Gastrocnemius medialis (tissue), 4 donors: ENCODE measurements around the gene HBEGF. TPM values are rescaled to one million over a fixed set of nuclear protein-coding genes. Genes with fewer than 3 reads are reported as not detected.
"Not testable (repeated sequence)": the region's sequence is repeated elsewhere in the genome, so short reads cannot be mapped to it uniquely, and the experiment has no call there.

Experiments used
- ATAC-seq, 2 donors: fragments of 150-250 bp; one replicate each; pipeline ENCODE4 v1.9.1; 2016
- DNase-seq, 2 donors: peaks; one replicate each; pipeline ENCODE4 v3.0.0-alpha.2; 2019
- H3K27ac ChIP-seq, 4 donors: fragments of 200-600 bp; sonication (generic); 1 replicate in 1 of 4; 2 replicates in 3 of 4; pipeline ENCODE4 v1.5.1; 2016 to 2018; ENCODE audit warnings: mild to moderate bottlenecking in 2 of 4, moderate library complexity in 1 of 4
- H3K27me3 ChIP-seq, 3 donors: fragments of 200-600 bp; sonication (generic) in 2 of 3; 1 replicate in 1 of 3; 2 replicates in 2 of 3; pipeline versions ENCODE4 v1.5.1 to v1.6.0; 2016 to 2019; ENCODE audit warnings: mild to moderate bottlenecking in 1 of 3, moderate library complexity in 1 of 3
- H3K36me3 ChIP-seq, 2 donors: fragments of 200-600 bp; sonication (generic) in 1 of 2; one replicate each; pipeline ENCODE4 v1.5.1; 2017 to 2018
- H3K4me1 ChIP-seq, 2 donors: fragments of 200-600 bp; sonication (generic) in 1 of 2; one replicate each; pipeline ENCODE4 v1.5.1; 2016 to 2017; ENCODE audit warnings: mild to moderate bottlenecking in 2 of 2
- H3K4me3 ChIP-seq, 4 donors: fragments of 200-600 bp; sonication (generic) in 3 of 4; 1 replicate in 1 of 4; 2 replicates in 3 of 4; pipeline ENCODE4 v1.5.1; 2016 to 2019; ENCODE audit warnings: mild to moderate bottlenecking in 2 of 4
- H3K9me3 ChIP-seq, 3 donors: fragments of 200-600 bp; sonication (generic) in 2 of 3; 1 replicate in 1 of 3; 2 replicates in 2 of 3; pipeline ENCODE4 v1.5.1; 2016 to 2019
- CTCF ChIP-seq, 5 experiments: fragments of 450-650 bp in 3 of 5; fragments of 200-600 bp in 2 of 5; sonication (generic) in 2 of 5; IDR thresholded peaks in 4 of 5; conservative IDR thresholded peaks in 1 of 5; 1 replicate in 4 of 5; 2 replicates in 1 of 5; pipeline ENCODE4 v1.5.1; 2016 to 2019; ENCODE audit warnings: antibody characterized with exemption in 5 of 5, mild to moderate bottlenecking in 3 of 5, moderate library complexity in 3 of 5
- POLR2A ChIP-seq, 2 donors: fragments of 450-650 bp; IDR thresholded peaks; one replicate each; pipeline ENCODE4 v1.6.1; 2017; ENCODE audit warnings: antibody characterized with exemption in 2 of 2, mild to moderate bottlenecking in 2 of 2, moderate library complexity in 2 of 2
- in situ Hi-C, 4 donors: fragments of 200-750 bp; cut with MboI; loops; one replicate each; pipeline versions ENCODE4 v1.15.0 to v1.8.0; 2017; ENCODE audit warnings: low sequenced_read_pairs in 4 of 4
- intact Hi-C: fragments of 100-400 bp; cut with DNase I; formaldehyde crosslinking; loops from one replicate; pipeline ENCODE4 v1.15.1; 2023; ENCODE audit warnings: low total_unique reads
- total RNA-seq, 4 donors: library from RNA; depleted of rRNA; stranded (reverse); fragments of >200 nt; gene quantifications; one replicate each; pipeline versions ENCODE4 v1.1.0 to v1.2.3, GENCODE V29; 2016

Gene HBEGF
- total RNA-seq, 4 donors from 2014 or later = 5.3 to 22.2 (median 17.6) TPM

- no peaks in the 10 kb centered on the region for H3K36me3 ChIP-seq
- no peak for TF ChIP-seq POLR2A (IDR thresholded peaks at IDR 0.05)
- TF ChIP-seq CTCF (IDR thresholded peaks at IDR 0.05 in 4 of 5, conservative IDR thresholded peaks at IDR 0.05 in 1 of 5) = no peak
- ATAC-seq (peak; percentile 5 to 10), DNase-seq (peak in 1 of 2 donors; percentile 49)
- intact Hi-C loops (loop anchor here (2.0 kb wide), 2 partner anchors 55 to 173 kb away; partner anchors contain the start of gene CYSTM1), in situ Hi-C loops (loop anchor here in 1 of 4 donors (5.0 kb wide), 1 partner anchor 105 kb away; no protein-coding TSS in a partner anchor)
- peaks cover 48 to 50% of the 10 kb centered on the region in 2 donors for H3K4me1 ChIP-seq
- H3K4me3 ChIP-seq = peak overlapping the region in 2 of 4 donors; percentile 75 to 77
- peak overlapping the region; percentile 91 to 97 (median 94) for H3K27ac ChIP-seq
- no peaks in the 10 kb centered on the region for H3K9me3 ChIP-seq
- H3K27me3 ChIP-seq = no peaks in the 10 kb centered on the region
Measured at GRCh38 chr5:140347360-140347759, 957 bp upstream of the HBEGF start.

DNA sequence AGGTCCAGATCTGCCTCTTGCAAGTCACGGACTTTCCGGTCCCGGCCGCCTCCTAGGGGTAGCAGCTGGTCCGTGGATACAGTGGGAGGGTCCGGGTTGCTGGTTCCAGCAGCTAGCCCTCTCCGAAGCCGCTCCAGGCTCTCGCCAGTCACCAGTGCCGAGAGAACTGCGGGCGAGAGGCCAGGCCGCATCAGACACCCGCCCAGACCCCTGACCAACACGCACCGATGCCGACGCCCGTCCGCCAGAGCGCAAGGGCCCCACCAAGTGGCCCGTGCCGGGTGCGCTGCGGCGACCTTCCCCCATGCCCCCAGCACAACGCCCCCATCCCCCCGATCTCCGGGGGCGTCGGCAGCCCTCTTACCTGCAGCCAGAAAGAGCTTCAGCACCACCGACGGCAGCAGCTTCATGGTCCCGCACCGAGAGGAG is 470 bp downstream of the HBEGF start:
- Histone ChIP-seq H3K4me3 (peak overlapping the region; percentile 75 to 98 (median 78)), H3K4me1 (peaks cover 60 to 63% of the 10 kb centered on the region in 2 donors), H3K27me3 (no peaks in the 10 kb centered on the region), H3K9me3 (no peaks in the 10 kb centered on the region), H3K36me3 (no peaks in the 10 kb centered on the region), H3K27ac (peak overlapping the region; percentile 91 to 97 (median 94))
- in situ Hi-C loops (loop anchor here in 1 of 4 donors (5.0 kb wide), 1 partner anchor 104 kb away; no protein-coding TSS in a partner anchor), intact Hi-C loops (loop anchor here (1.0 to 2.0 kb wide), 3 partner anchors 53 to 171 kb away; partner anchors contain the start of gene CYSTM1)
- ATAC-seq (peak; percentile 41 to 51), DNase-seq (peak; percentile 62 to 87)
- TF ChIP-seq CTCF (IDR thresholded peaks at IDR 0.05 in 4 of 5, conservative IDR thresholded peaks at IDR 0.05 in 1 of 5) (peak in 4 of 5 experiments; percentile 38 to 74 (median 44)), POLR2A (IDR thresholded peaks at IDR 0.05) (no peak)

DNA sequence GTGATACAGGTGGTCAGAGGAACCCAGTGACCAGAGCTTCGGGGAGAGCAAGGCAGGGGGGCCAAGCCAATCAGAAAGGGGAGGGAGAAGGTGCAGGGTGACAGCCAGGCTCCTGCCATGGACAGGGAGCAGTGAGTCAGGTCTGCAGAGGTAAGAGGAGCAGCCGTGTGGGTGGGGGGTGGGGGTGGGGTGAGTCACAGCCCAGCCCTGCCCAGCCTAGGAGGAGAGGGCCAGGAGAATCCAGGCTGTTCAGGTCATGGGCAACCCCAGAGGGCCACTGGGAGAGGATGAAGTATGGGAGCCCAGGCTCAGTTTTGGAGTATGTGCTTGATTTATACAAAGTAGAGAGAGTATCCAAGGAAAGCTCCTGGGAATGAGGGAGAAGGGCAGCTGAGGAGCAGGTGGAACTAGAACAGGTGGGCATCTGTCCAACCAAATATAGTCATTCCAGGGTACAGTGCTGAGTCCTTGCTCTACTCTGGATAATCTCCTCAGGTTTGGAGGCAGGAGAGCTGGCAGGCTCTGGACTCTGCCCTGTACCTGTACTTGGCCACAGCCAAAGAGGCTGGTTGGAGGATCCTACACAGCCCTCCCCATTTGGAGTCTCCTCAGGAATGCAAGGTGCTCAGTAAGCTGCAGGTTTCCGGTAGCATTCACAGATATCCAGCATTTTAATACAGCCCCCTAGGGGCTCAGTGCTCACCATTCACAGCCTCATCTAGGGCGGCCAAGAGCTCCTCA is 1.6 kb downstream of the HBEGF start:
- ATAC-seq (peak; percentile 31 to 38), DNase-seq (peak; percentile 53 to 82)
- no peaks in the 10 kb centered on the region for H3K36me3 ChIP-seq
- no peak for TF ChIP-seq CTCF (IDR thresholded peaks at IDR 0.05 in 4 of 5, conservative IDR thresholded peaks at IDR 0.05 in 1 of 5)
- no peaks in the 10 kb centered on the region for H3K9me3 ChIP-seq
- no peaks in the 10 kb centered on the region for H3K27me3 ChIP-seq
- in situ Hi-C loops (loop anchor here in 1 of 4 donors (5.0 kb wide), 1 partner anchor 103 kb away; no protein-coding TSS in a partner anchor), intact Hi-C loops (no loop called here)
- H3K27ac ChIP-seq = peak overlapping the region; percentile 91 to 97 (median 94)
- H3K4me1 ChIP-seq = peaks cover 68 to 73% of the 10 kb centered on the region in 2 donors
- H3K4me3 ChIP-seq = peak overlapping the region; percentile 75 to 98 (median 78)

GRCh38 chr5:140343849-140344248 is 2.6 kb downstream of the HBEGF start:
- H3K9me3 ChIP-seq, H3K36me3 ChIP-seq, H3K27me3 ChIP-seq, ATAC-seq, H3K4me3 ChIP-seq, intact Hi-C loops, DNase-seq, in situ Hi-C loops: not testable (repeated sequence)
- peaks cover 73 to 83% of the 10 kb centered on the region in 2 donors for H3K4me1 ChIP-seq
- H3K27ac ChIP-seq = peak overlapping the region; percentile 91 to 97 (median 94)

- Histone ChIP-seq H3K9me3 (no peaks in the 10 kb centered on the region), H3K27me3 (no peaks in the 10 kb centered on the region), H3K4me3 (no peak overlapping the region), H3K27ac (peak overlapping the region; percentile 91 to 97 (median 94)), H3K36me3 (no peaks in the 10 kb centered on the region), H3K4me1 (peaks cover 76 to 88% of the 10 kb centered on the region in 2 donors)
- no peak for DNase-seq
- intact Hi-C loops (no loop called here), in situ Hi-C loops (no loop called here)
- TF ChIP-seq POLR2A (IDR thresholded peaks at IDR 0.05) = no peak
- no peak for TF ChIP-seq CTCF (IDR thresholded peaks at IDR 0.05 in 4 of 5, conservative IDR thresholded peaks at IDR 0.05 in 1 of 5)
- no peak for ATAC-seq
Measured at GRCh38 chr5:140342896-140343295, 3.5 kb downstream of the HBEGF start.
